BJ (cell line): ENCODE measurements around the gene CYB5R3. TPM values are rescaled to one million over a fixed set of nuclear protein-coding genes. Genes with fewer than 3 reads are reported as not detected.
A peak's percentile ranks its signal among the peaks of the same experiment; 100 is the strongest.
"Not testable (repeated sequence)": the region's sequence is repeated elsewhere in the genome, so short reads cannot be mapped to it uniquely, and the experiment has no call there.

Source experiments
- CTCF ChIA-PET: fragments of 350-600 bp; formaldehyde crosslinking; extraction: SDS; loops from one replicate; lab custom pipeline; 2021; ENCODE audit warnings: antibody characterized with exemption, inconsistent platforms; lab: Yijun Ruan, JAX
- POLR2A ChIA-PET: fragments of 300-600 bp; sonication (Branson Sonifier 250); formaldehyde crosslinking; extraction: SDS; loops from one replicate; lab custom pipeline; 2021; ENCODE audit warnings: antibody characterized with exemption; lab: Charles Lee
- DNase-seq: peaks from one replicate; pipeline ENCODE4 v3.0.0-alpha.2; 2011; ENCODE audit warnings: low read depth
- H3K27me3 ChIP-seq: 2 replicates; pipeline ENCODE4 v1.6.0; 2011; ENCODE audit warnings: low read length; ENCODE audit not compliant: control insufficient read depth, insufficient read depth
- H3K36me3 ChIP-seq: 2 replicates; pipeline ENCODE4 v1.5.1; 2011; ENCODE audit warnings: low read length; ENCODE audit not compliant: control insufficient read depth, insufficient read depth
- H3K4me3 ChIP-seq: 2 replicates; pipeline ENCODE4 v1.5.1; 2011; ENCODE audit warnings: low read depth, mild to moderate bottlenecking, control low read depth, low read length
- CTCF ChIP-seq: IDR thresholded peaks from 2 replicates; pipeline ENCODE4 v1.5.1; 2011; ENCODE audit warnings: low read depth, mild to moderate bottlenecking, control low read depth, inconsistent platforms, low read length, moderate library complexity; ENCODE audit not compliant: insufficient read depth
- polyA plus RNA-seq: library from polyadenylated mRNA; depleted of rRNA; stranded (reverse); fragments of >200 nt; gene quantifications from 2 replicates; pipeline ENCODE4 v1.2.3, GENCODE V29; 2011

Gene CYB5R3
- polyA plus RNA-seq, 1 experiment, result 418 TPM

- no peaks in the 10 kb centered on the region for H3K36me3 ChIP-seq
- no peak for DNase-seq
- ChIA-PET CTCF (interaction anchor here (0.5 to 1.0 kb wide), 2 partner anchors 23 to 83 kb away, joined by 3 to 4 read pairs; no protein-coding TSS in a partner anchor), POLR2A (no interaction called here)
- H3K27me3 ChIP-seq, result no peaks in the 10 kb centered on the region
- no peak for TF ChIP-seq CTCF
- no peak overlapping the region for H3K4me3 ChIP-seq
These were observed 34.5 kb upstream of the CYB5R3 start for GRCh38 chr22:42683578-42684283.

GRCh38 chr22:42682113-42682851 lies 33.1 kb upstream of the CYB5R3 start:
- no peak for DNase-seq
- no peaks in the 10 kb centered on the region for H3K27me3 ChIP-seq
- no peaks in the 10 kb centered on the region for H3K36me3 ChIP-seq
- CTCF ChIA-PET, result no interaction called here
- POLR2A ChIA-PET, result no interaction called here
- no peak overlapping the region for H3K4me3 ChIP-seq
- no peak for TF ChIP-seq CTCF

GRCh38 chr22:42680648-42681047 lies 31.5 kb upstream of the CYB5R3 start:
- Histone ChIP-seq H3K4me3 (no peak overlapping the region), H3K36me3 (no peaks in the 10 kb centered on the region), H3K27me3 (no peaks in the 10 kb centered on the region)
- TF ChIP-seq CTCF, result no peak
- ChIA-PET CTCF (interaction anchor here (0.9 to 1.2 kb wide), 2 partner anchors 9 to 20 kb away, joined by 3 to 4 read pairs; no protein-coding TSS in a partner anchor), POLR2A (no interaction called here)
- DNase-seq, result peak; percentile 81

- H3K36me3 ChIP-seq, result no peaks in the 10 kb centered on the region
- no peak overlapping the region for H3K4me3 ChIP-seq
- ChIA-PET CTCF (interaction anchor here (1.8 kb wide), 1 partner anchor 16 kb away, joined by 3 read pairs; no protein-coding TSS in a partner anchor), POLR2A (no interaction called here)
- TF ChIP-seq CTCF, result no peak
- no peaks in the 10 kb centered on the region for H3K27me3 ChIP-seq
- DNase-seq, result no peak
These were observed 30.5 kb upstream of the CYB5R3 start for GRCh38 chr22:42679691-42680090.

GRCh38 chr22:42678894-42679293 lies 29.7 kb upstream of the CYB5R3 start:
- Histone ChIP-seq H3K27me3 (no peaks in the 10 kb centered on the region), H3K36me3 (no peaks in the 10 kb centered on the region), H3K4me3 (no peak overlapping the region)
- TF ChIP-seq CTCF, result no peak
- POLR2A ChIA-PET, result no interaction called here
- DNase-seq, result no peak
- CTCF ChIA-PET, result interaction anchor here (1.8 kb wide), 1 partner anchor 15 kb away, joined by 3 read pairs; no protein-coding TSS in a partner anchor

GRCh38 chr22:42677936-42678335 lies 28.7 kb upstream of the CYB5R3 start:
- H3K36me3 ChIP-seq, H3K27me3 ChIP-seq, POLR2A ChIA-PET, H3K4me3 ChIP-seq, DNase-seq: not testable (repeated sequence)
- CTCF ChIA-PET, result interaction anchor here (1.8 kb wide), 1 partner anchor 15 kb away, joined by 3 read pairs; no protein-coding TSS in a partner anchor
